ENCODE measurements around the gene KIF1A.
A peak's percentile ranks its signal among the peaks of the same experiment; 100 is the strongest.

DNA sequence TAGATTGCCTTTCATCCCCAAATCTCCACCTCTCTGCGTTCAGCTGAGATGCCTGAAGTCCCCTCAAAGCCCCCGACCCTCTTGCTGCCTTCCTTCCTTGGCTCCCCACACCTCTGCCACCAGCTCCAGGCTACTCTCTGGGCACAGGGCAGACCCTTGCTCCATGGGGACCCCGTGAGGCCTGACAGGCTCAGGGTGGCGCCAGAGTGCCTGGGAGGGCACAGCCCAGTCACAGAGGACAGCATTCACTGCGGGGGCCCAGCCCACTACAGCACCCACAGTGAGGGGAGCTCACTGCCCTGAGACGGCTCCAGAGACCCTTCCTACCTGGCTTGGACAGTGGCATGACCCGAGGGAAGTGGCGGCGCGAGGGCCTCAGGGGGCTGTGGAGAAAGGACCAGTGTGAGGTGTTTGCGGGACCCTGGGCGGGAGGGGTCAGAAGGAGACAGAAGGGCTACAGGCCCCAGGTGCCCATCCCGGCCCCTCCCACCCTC is 77.4 kb downstream of the KIF1A start:
- TF ChIP-seq POLR2A (IDR thresholded peaks at IDR 0.05; ENCODE audit: control extremely low read depth in 1 of 2, low read depth in 2 of 2, low read length in 2 of 2) (no peak), RFX5 (IDR thresholded peaks at IDR 0.05; ENCODE audit: borderline replicate concordance, low read depth, low read length) (no peak), PHF8 (conservative IDR thresholded peaks at IDR 0.05; ENCODE audit: low read depth, low read length) (no peak), CHD2 (IDR thresholded peaks at IDR 0.05; ENCODE audit: low read length) (no peak), CBX8 (IDR thresholded peaks at IDR 0.05; ENCODE audit: borderline replicate concordance, low read depth, low read length) (no peak), SP1 (IDR thresholded peaks at IDR 0.05; ENCODE audit: low read depth, low read length) (no peak), TAF1 (IDR thresholded peaks at IDR 0.05; ENCODE audit: low read depth, low read length) (no peak), EGR1 (IDR thresholded peaks at IDR 0.05; ENCODE audit: borderline replicate concordance, low read depth, low read length) (no peak), EZH2 (IDR thresholded peaks at IDR 0.05; ENCODE audit: low read depth, low read length, severe bottlenecking) (no peak), GTF2F1 (IDR thresholded peaks at IDR 0.05; ENCODE audit: borderline replicate concordance, low read depth, low read length) (no peak)
- TF ChIP-seq, protein P1, sequence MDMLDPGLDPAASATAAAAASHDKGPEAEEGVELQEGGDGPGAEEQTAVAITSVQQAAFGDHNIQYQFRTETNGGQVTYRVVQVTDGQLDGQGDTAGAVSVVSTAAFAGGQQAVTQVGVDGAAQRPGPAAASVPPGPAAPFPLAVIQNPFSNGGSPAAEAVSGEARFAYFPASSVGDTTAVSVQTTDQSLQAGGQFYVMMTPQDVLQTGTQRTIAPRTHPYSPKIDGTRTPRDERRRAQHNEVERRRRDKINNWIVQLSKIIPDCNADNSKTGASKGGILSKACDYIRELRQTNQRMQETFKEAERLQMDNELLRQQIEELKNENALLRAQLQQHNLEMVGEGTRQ (IDR thresholded peaks at IDR 0.05; ENCODE audit: low read length): no peak
- TF ChIP-seq, protein P2, sequence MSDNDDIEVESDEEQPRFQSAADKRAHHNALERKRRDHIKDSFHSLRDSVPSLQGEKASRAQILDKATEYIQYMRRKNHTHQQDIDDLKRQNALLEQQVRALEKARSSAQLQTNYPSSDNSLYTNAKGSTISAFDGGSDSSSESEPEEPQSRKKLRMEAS (IDR thresholded peaks at IDR 0.05): no peak
- TF ChIP-seq, protein P3, sequence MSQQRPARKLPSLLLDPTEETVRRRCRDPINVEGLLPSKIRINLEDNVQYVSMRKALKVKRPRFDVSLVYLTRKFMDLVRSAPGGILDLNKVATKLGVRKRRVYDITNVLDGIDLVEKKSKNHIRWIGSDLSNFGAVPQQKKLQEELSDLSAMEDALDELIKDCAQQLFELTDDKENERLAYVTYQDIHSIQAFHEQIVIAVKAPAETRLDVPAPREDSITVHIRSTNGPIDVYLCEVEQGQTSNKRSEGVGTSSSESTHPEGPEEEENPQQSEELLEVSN (IDR thresholded peaks at IDR 0.05): no peak
- TF ChIP-seq, protein P4, sequence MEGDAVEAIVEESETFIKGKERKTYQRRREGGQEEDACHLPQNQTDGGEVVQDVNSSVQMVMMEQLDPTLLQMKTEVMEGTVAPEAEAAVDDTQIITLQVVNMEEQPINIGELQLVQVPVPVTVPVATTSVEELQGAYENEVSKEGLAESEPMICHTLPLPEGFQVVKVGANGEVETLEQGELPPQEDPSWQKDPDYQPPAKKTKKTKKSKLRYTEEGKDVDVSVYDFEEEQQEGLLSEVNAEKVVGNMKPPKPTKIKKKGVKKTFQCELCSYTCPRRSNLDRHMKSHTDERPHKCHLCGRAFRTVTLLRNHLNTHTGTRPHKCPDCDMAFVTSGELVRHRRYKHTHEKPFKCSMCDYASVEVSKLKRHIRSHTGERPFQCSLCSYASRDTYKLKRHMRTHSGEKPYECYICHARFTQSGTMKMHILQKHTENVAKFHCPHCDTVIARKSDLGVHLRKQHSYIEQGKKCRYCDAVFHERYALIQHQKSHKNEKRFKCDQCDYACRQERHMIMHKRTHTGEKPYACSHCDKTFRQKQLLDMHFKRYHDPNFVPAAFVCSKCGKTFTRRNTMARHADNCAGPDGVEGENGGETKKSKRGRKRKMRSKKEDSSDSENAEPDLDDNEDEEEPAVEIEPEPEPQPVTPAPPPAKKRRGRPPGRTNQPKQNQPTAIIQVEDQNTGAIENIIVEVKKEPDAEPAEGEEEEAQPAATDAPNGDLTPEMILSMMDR (IDR thresholded peaks at IDR 0.05; ENCODE audit: control extremely low read depth in 1 of 3, insufficient read depth in 1 of 3, low read depth in 1 of 3, low read length in 3 of 3): peak in 2 of 3 experiments; percentile 20 to 39; a peak in 2 of 4 replicates
